Activated CD8-positive, alpha-beta T cell treated with anti-CD3 and anti-CD28 coated beads, Interleukin-2, amount 10 ng/mL, durations not matched to agents 7 days and 5 days (primary cell): Measurements from ENCODE around the gene CADPS. TPM values are rescaled to one million over a fixed set of nuclear protein-coding genes. Genes with fewer than 3 reads are reported as not detected.

Experiments
- ATAC-seq: fragments of 150-1000 bp; cut with Tn5 transposase; one replicate; pipeline ENCODE4 v1.10.0; 2021; ENCODE audit warnings: moderate library complexity
- CTCF ChIA-PET: fragments of 350-600 bp; sonication (Branson Sonifier 250); formaldehyde crosslinking; loops from one replicate; lab custom pipeline; 2021; ENCODE audit warnings: antibody characterized with exemption; lab: Charles Lee
- POLR2A ChIA-PET: fragments of 350-600 bp; sonication (Branson Sonifier 250); formaldehyde crosslinking; loops from one replicate; lab custom pipeline; 2021; ENCODE audit warnings: antibody characterized with exemption; lab: Charles Lee
- DNase-seq: peaks from one replicate; pipeline ENCODE4 v3.0.0-alpha.2; 2020
- H3K27ac Mint-ChIP-seq: one replicate; pipeline ENCODE4 v1.8.0; 2021; ENCODE audit warnings: mild to moderate bottlenecking, mixed read lengths
- H3K27me3 Mint-ChIP-seq: one replicate; pipeline ENCODE4 v1.8.0; 2021; ENCODE audit warnings: low read depth, mixed read lengths
- H3K36me3 Mint-ChIP-seq: one replicate; pipeline ENCODE4 v1.8.0; 2021; ENCODE audit warnings: low read depth, mixed read lengths
- H3K4me1 Mint-ChIP-seq: one replicate; pipeline ENCODE4 v1.8.0; 2021; ENCODE audit warnings: low read depth, mixed read lengths
- H3K4me3 Mint-ChIP-seq: one replicate; pipeline ENCODE4 v1.8.0; 2021; ENCODE audit warnings: mild to moderate bottlenecking, mixed read lengths
- H3K9me3 Mint-ChIP-seq: one replicate; pipeline ENCODE4 v1.8.0; 2022; ENCODE audit warnings: mixed read lengths; ENCODE audit not compliant: insufficient read depth
- total RNA-seq, 2 experiments: library from RNA; stranded (reverse); gene quantifications; one replicate each; pipeline ENCODE4 v1.2.3, GENCODE V29; 2021

The CADPS gene
- total RNA-seq, 2 experiments from 2014 or later = not detected

GRCh38 chr3:62892045-62892444, 16.8 kb upstream of the CADPS start:
- H3K36me3 Mint-ChIP-seq = no peaks in the 10 kb centered on the region
- no peak overlapping the region for H3K27ac Mint-ChIP-seq
- H3K4me1 Mint-ChIP-seq = no peaks in the 10 kb centered on the region
- no peaks in the 10 kb centered on the region for H3K9me3 Mint-ChIP-seq
- DNase-seq (no peak), ATAC-seq (no peak)
- no peaks in the 10 kb centered on the region for H3K27me3 Mint-ChIP-seq
- ChIA-PET POLR2A (no interaction called here), CTCF (no interaction called here)
- H3K4me3 Mint-ChIP-seq = no peak overlapping the region

- Mint-ChIP-seq H3K4me1 (no peaks in the 10 kb centered on the region), H3K9me3 (no peaks in the 10 kb centered on the region), H3K36me3 (no peaks in the 10 kb centered on the region), H3K4me3 (no peak overlapping the region), H3K27ac (no peak overlapping the region), H3K27me3 (no peaks in the 10 kb centered on the region)
- CTCF ChIA-PET = no interaction called here
- POLR2A ChIA-PET = no interaction called here
- ATAC-seq (no peak), DNase-seq (no peak)
These were observed 13.6 kb upstream of the CADPS start for GRCh38 chr3:62888778-62889177.

- H3K36me3 Mint-ChIP-seq = no peaks in the 10 kb centered on the region
- ChIA-PET CTCF (no interaction called here), POLR2A (no interaction called here)
- H3K27ac Mint-ChIP-seq = no peak overlapping the region
- no peak for ATAC-seq
- H3K4me1 Mint-ChIP-seq = no peaks in the 10 kb centered on the region
- H3K9me3 Mint-ChIP-seq = no peaks in the 10 kb centered on the region
- no peak for DNase-seq
- H3K27me3 Mint-ChIP-seq = no peaks in the 10 kb centered on the region
- no peak overlapping the region for H3K4me3 Mint-ChIP-seq
These were observed 13.0 kb upstream of the CADPS start for GRCh38 chr3:62888180-62888579.

- Mint-ChIP-seq H3K27ac (no peak overlapping the region), H3K4me1 (no peaks in the 10 kb centered on the region), H3K4me3 (no peak overlapping the region), H3K9me3 (no peaks in the 10 kb centered on the region), H3K36me3 (no peaks in the 10 kb centered on the region), H3K27me3 (no peaks in the 10 kb centered on the region)
- CTCF ChIA-PET = no interaction called here
- ATAC-seq (no peak), DNase-seq (no peak)
- POLR2A ChIA-PET = no interaction called here
These were observed 9.9 kb upstream of the CADPS start for GRCh38 chr3:62885136-62885535.

GRCh38 chr3:62884096-62884870, 9.1 kb upstream of the CADPS start:
- ATAC-seq (no peak), DNase-seq (no peak)
- H3K27ac Mint-ChIP-seq = no peak overlapping the region
- no peaks in the 10 kb centered on the region for H3K36me3 Mint-ChIP-seq
- H3K4me3 Mint-ChIP-seq = no peak overlapping the region
- ChIA-PET POLR2A (no interaction called here), CTCF (no interaction called here)
- no peaks in the 10 kb centered on the region for H3K27me3 Mint-ChIP-seq
- no peaks in the 10 kb centered on the region for H3K9me3 Mint-ChIP-seq
- no peaks in the 10 kb centered on the region for H3K4me1 Mint-ChIP-seq

GRCh38 chr3:62882676-62883200, 7.5 kb upstream of the CADPS start:
- no peaks in the 10 kb centered on the region for H3K4me1 Mint-ChIP-seq
- H3K4me3 Mint-ChIP-seq = no peak overlapping the region
- H3K36me3 Mint-ChIP-seq = no peaks in the 10 kb centered on the region
- H3K27ac Mint-ChIP-seq = no peak overlapping the region
- POLR2A ChIA-PET = no interaction called here
- CTCF ChIA-PET = no interaction called here
- no peaks in the 10 kb centered on the region for H3K27me3 Mint-ChIP-seq
- no peaks in the 10 kb centered on the region for H3K9me3 Mint-ChIP-seq
- no peak for ATAC-seq
- DNase-seq = no peak

GRCh38 chr3:62876064-62876463, 848 bp upstream of the CADPS start:
- ChIA-PET CTCF (no interaction called here), POLR2A (no interaction called here)
- H3K9me3 Mint-ChIP-seq = no peaks in the 10 kb centered on the region
- H3K27ac Mint-ChIP-seq = no peak overlapping the region
- DNase-seq = peak; percentile 24
- no peaks in the 10 kb centered on the region for H3K36me3 Mint-ChIP-seq
- no peaks in the 10 kb centered on the region for H3K4me1 Mint-ChIP-seq
- no peak for ATAC-seq
- no peak overlapping the region for H3K4me3 Mint-ChIP-seq
- peaks cover 40% of the 10 kb centered on the region for H3K27me3 Mint-ChIP-seq

GRCh38 chr3:62875558-62876002, 364 bp upstream of the CADPS start:
- no peak for ATAC-seq
- H3K9me3 Mint-ChIP-seq = no peaks in the 10 kb centered on the region
- ChIA-PET POLR2A (no interaction called here), CTCF (no interaction called here)
- H3K27me3 Mint-ChIP-seq = peaks cover 40% of the 10 kb centered on the region
- H3K4me3 Mint-ChIP-seq = no peak overlapping the region
- no peaks in the 10 kb centered on the region for H3K36me3 Mint-ChIP-seq
- DNase-seq = no peak
- no peaks in the 10 kb centered on the region for H3K4me1 Mint-ChIP-seq
- no peak overlapping the region for H3K27ac Mint-ChIP-seq

- ChIA-PET CTCF (no interaction called here), POLR2A (no interaction called here)
- peaks cover 40% of the 10 kb centered on the region for H3K27me3 Mint-ChIP-seq
- H3K4me1 Mint-ChIP-seq = no peaks in the 10 kb centered on the region
- H3K27ac Mint-ChIP-seq = no peak overlapping the region
- no peaks in the 10 kb centered on the region for H3K36me3 Mint-ChIP-seq
- DNase-seq = no peak
- H3K4me3 Mint-ChIP-seq = no peak overlapping the region
- no peak for ATAC-seq
- no peaks in the 10 kb centered on the region for H3K9me3 Mint-ChIP-seq
These were observed 1.2 kb downstream of the CADPS start for GRCh38 chr3:62873761-62874710.

GRCh38 chr3:62873451-62873760, 1.8 kb downstream of the CADPS start:
- no peak for DNase-seq
- ATAC-seq = no peak
- H3K9me3 Mint-ChIP-seq = no peaks in the 10 kb centered on the region
- no peak overlapping the region for H3K4me3 Mint-ChIP-seq
- H3K36me3 Mint-ChIP-seq = no peaks in the 10 kb centered on the region
- peaks cover 40% of the 10 kb centered on the region for H3K27me3 Mint-ChIP-seq
- POLR2A ChIA-PET = no interaction called here
- no peaks in the 10 kb centered on the region for H3K4me1 Mint-ChIP-seq
- CTCF ChIA-PET = no interaction called here
- H3K27ac Mint-ChIP-seq = no peak overlapping the region

GRCh38 chr3:62872318-62872717, 2.9 kb downstream of the CADPS start:
- H3K36me3 Mint-ChIP-seq = no peaks in the 10 kb centered on the region
- H3K27ac Mint-ChIP-seq = no peak overlapping the region
- H3K4me3 Mint-ChIP-seq = no peak overlapping the region
- H3K4me1 Mint-ChIP-seq = no peaks in the 10 kb centered on the region
- ChIA-PET CTCF (no interaction called here), POLR2A (no interaction called here)
- peaks cover 40% of the 10 kb centered on the region for H3K27me3 Mint-ChIP-seq
- no peaks in the 10 kb centered on the region for H3K9me3 Mint-ChIP-seq
- ATAC-seq (no peak), DNase-seq (no peak)

GRCh38 chr3:62870321-62870720, 4.9 kb downstream of the CADPS start:
- ATAC-seq = no peak
- H3K4me1 Mint-ChIP-seq = no peaks in the 10 kb centered on the region
- H3K27ac Mint-ChIP-seq = no peak overlapping the region
- POLR2A ChIA-PET = no interaction called here
- DNase-seq = no peak
- H3K36me3 Mint-ChIP-seq = no peaks in the 10 kb centered on the region
- peaks cover 23% of the 10 kb centered on the region for H3K27me3 Mint-ChIP-seq
- no peak overlapping the region for H3K4me3 Mint-ChIP-seq
- H3K9me3 Mint-ChIP-seq = no peaks in the 10 kb centered on the region
- CTCF ChIA-PET = no interaction called here
